PFSK-1 (cell line): ENCODE results near the gene INPP4B.

Experiments
- SIN3A ChIP-seq: IDR thresholded peaks from 2 replicates; pipeline ENCODE4 v1.6.1; 2012; ENCODE audit warnings: mild to moderate bottlenecking, low read length, moderate library complexity, borderline replicate concordance; ENCODE audit not compliant: insufficient read depth
- TAF1 ChIP-seq: IDR thresholded peaks from 2 replicates; pipeline ENCODE4 v1.6.1; 2012; ENCODE audit warnings: low read length, control low read depth, borderline replicate concordance; ENCODE audit not compliant: insufficient read depth

DNA sequence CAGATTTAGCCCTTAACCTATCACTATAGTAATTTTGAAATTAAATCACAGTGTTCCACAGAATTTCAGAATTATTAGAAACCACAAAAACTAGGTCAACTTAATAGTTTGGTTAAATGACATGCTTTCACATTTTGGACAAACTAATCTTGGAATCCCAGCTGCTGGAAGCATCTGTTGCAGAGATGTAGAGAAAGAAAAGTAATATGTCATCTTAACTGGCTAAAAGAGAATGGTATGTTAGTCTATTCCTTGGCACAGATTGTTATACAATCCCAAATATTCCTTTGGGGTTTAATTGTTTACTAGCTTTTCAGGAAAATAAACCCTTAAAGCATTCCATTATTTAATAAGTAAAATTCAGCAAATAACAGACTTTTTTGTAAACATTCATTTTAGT is 689.8 kb downstream of the INPP4B start:
- TF ChIP-seq SIN3A (no peak), TAF1 (no peak)
